Ecto neural progenitor cell (in vitro differentiated cells): ENCODE data around the gene TRIM3.

ENCODE experiments used
- DNase-seq: peaks from one replicate; pipeline ENCODE4 v3.0.0-alpha.2; 2018; ENCODE audit warnings: low spot score

TRIM3 gene

DNA sequence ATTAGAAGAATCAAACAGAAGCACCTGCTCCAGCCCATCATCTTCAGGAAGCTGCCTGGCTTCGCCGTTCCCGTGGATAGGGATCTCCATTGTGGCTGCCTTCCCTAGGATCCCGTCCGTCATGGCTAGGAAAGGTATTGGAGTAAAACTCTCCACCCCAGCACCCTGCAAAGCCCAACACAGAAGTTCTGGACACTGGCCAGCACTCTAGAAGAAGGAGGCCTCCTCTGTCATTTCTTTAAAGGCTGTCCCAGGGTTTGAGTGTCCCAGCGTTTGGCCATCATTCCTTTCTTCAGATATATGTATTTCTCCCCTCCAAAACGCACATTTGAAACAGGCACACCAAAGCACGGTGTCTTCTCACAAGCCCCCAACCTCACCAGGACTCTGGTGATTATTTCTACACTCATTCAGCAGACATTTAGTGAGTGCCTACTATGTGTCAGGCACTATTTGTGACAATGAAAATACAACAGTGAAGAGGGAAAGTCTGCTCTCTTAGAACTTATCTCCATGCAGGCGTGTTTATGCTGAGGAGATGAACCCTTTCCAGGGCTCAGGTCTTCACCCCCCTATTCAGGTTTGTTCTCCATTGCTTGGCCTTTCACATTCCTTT, 6.7 kb upstream of the TRIM3 start:
- DNase-seq: no peak

- no peak for DNase-seq
These were observed 2.8 kb upstream of the TRIM3 start for GRCh38 chr11:6476571-6476970.

GRCh38 chr11:6475936-6476335, 2.2 kb upstream of the TRIM3 start:
- no peak for DNase-seq

DNA sequence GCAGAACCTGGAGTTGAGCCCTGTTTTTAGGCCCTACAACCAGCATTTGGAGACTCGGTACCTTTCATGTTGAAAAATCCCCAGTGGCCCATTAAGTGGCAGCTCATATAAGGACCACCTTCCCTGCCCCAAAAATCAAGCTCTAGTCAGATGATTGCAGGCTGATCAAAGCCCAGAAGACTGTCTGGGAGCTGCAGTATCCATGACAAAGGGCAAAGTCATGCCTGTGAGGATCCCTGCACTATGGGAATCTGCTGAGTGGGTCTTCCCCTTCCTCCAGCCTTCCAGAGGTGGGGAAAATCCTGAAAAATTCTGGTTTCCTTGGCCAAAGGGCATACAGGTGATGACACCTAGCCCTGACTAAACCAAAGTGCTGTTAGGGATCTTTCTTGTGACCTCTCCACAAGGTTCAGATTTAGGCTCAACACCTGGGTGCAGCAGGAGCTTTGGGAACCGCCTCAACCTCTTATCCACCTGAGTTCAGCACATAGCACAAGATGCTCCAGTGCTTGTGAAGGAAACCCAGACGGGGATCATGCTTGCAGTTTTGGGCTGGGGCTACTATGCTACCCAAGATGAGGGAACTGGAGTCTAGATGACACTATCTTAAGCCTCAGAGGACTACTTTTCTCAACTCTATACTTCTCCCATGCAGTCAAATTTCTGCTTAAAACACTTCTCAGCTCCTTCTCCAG, 1.2 kb upstream of the TRIM3 start:
- DNase-seq: no peak

GRCh38 chr11:6474413-6474792, 662 bp upstream of the TRIM3 start:
- no peak for DNase-seq

DNA sequence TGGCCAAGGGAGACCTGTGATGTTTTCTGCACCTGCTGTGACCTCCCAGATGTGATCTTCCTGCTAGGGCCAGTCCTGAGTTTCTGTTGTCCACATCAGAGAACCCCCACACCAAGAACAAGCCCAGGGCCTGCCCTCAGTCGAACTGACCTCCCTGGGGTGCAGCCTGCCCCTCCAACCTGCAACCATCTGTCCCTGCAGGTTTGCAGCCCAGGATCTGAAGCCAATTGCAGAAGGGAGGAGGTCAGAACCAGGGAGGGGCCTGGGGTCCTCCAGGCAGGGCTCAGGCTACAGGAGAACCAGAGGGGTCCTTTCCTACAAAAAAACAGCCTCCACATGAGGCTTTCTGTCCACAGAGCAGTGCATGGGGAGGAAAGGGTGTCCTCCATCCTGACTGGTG, 807 bp downstream of the TRIM3 start:
- peak; percentile 47 for DNase-seq

DNA sequence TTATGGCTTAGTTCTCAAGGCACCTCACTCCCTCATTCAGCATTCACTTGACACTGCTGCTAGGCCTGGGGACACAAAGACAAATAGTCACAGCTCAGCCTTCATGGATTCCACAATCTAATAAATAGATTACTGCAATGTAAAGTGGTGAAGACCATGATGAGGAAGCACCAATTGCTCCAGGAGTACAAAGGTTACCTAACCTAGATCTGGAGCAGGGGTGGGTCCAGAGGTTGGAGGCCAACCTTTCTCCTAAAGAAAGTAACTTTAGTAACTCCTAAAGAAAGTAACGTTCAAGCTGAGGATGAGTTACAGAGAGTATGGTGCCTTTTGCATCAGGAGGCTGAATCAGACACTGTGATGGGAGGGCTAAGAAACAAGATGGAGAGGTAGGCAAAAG, 4.1 kb downstream of the TRIM3 start:
- DNase-seq: no peak

DNA sequence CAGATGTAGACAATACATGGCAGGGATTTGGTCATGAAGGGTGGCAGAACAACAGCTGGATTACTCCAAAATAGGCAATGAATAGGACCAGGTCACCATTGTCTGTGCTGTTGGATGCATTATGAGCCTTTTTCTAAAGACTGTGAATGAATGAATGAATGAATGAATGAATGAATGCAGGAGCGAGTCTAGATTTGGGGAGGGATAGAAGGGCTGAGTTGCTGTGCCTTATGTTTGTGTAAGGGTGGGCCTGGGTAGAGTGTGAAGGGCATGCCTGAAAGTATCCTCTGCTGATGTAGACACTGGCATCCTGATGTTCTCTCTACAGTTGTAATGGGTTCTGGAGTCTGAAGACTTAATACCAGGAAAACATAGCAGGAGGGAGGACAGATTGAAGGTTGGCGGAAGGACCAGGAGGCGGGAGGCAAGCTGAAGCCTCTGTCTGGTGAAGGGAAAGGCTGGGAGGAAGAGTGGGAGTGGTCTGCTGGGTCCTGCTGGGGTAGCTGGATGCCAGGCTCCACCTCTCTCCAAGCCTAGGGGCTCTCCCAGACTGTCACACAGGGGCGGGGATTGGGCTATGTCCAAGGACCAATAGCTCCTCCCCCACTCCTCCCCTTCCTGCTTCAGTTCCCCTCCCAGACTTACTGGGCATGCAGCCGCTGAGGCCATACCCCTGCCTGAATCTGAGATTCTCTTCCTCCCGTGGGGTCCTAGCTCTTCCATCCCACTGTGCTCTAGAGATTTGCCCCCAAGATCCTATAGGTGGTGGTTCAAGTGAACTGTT, 4.8 kb downstream of the TRIM3 start:
- DNase-seq: peak; percentile 92

DNA sequence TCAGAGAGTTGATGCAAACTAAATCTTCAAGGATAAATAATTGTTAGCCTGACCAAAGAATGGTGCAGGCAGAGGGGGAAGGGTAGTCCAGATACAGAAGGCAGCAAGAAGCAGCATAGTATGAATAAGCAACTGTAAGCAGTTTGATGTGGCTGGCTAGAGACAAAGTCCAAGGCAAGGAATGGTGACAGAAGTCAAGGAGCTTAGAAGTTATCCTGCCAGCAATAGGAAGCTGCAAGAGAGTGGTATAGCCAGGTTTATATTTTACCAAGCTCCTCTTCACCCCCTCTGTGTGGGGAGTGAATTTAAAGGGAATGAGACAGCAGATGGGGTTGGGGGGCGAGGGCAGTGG, 14.7 kb downstream of the TRIM3 start:
- no peak for DNase-seq

- no peak for DNase-seq
These were observed 15.2 kb downstream of the TRIM3 start for GRCh38 chr11:6458352-6459098.

- DNase-seq: no peak
These were observed 16.0 kb downstream of the TRIM3 start for GRCh38 chr11:6457581-6458320.

DNA sequence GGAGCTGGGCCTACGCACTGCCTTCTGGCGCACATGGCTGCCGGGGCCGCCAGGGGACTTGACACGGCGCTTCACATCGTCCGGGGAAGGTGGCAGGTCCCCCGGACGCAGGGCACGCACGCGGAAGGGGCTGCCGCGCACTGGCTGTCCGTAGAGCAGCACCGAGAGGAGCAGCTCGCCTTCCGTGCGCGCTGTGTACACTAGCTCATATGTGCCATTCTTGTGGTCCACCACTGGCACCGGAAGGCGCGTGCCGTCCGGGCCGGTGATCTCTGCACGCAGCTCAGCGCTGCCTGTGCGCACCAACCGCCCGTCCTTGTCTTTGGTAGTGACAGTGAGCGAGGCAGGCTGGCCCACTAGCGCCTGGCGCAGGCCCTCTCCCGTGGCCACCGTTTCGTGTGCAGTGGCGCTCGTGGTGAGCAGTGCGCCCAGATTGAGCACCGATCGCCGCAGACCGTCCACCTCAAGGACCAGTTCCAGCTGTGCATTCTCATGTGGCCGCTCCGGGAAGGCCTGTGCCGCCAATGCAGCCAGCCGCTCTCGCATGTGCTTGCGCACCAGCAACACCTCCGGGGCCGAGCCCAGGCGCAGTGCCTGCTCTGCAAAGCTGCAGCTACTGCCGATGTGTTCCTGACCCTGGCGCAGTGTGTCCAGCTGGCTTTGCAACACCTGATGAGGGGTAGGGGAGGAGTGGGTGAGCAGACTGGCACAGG, 17.2 kb downstream of the TRIM3 start:
- no peak for DNase-seq

GRCh38 chr11:6455070-6455469, 18.7 kb downstream of the TRIM3 start:
- no peak for DNase-seq

GRCh38 chr11:6453152-6453551, 20.6 kb downstream of the TRIM3 start:
- DNase-seq: no peak

DNA sequence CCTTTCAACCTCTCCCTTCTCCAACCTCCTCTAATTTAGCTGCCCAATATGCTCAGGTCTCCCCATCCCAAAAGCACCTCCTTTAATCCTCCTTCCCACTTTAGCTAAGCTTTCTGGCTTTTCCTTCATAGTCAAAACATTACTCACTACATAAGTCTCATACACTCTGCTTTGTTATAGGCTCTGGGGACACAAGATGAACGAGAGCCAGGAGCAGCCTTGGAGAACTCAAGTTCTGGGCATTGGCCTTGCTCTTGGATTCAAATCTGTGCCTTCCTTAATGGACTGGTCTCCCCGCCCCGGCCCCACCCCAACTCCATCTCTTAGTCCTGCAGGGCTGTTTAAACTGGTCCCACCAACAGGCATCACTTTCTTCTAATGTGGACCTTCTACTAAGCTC, 21.5 kb downstream of the TRIM3 start:
- DNase-seq: no peak

DNA sequence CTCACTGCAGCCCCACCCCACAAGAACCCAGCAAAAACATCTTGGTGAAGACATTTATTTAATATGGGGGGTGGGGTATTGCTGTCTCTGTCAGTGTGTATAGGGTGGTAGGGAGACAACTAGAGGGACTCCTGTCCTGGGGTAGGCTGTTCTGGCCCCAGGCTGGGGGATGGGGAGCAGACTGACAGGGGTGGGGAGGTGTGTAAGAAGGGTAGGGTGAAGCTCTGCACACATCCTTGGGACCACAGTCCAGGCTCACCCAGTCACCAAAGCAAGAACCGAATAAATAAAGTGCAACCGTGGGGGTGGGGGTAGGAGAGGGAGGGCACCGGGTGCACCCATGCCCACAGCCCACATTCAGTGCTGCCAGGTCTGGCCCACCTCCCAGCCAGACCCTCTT, 25.2 kb downstream of the TRIM3 start:
- no peak for DNase-seq

DNA sequence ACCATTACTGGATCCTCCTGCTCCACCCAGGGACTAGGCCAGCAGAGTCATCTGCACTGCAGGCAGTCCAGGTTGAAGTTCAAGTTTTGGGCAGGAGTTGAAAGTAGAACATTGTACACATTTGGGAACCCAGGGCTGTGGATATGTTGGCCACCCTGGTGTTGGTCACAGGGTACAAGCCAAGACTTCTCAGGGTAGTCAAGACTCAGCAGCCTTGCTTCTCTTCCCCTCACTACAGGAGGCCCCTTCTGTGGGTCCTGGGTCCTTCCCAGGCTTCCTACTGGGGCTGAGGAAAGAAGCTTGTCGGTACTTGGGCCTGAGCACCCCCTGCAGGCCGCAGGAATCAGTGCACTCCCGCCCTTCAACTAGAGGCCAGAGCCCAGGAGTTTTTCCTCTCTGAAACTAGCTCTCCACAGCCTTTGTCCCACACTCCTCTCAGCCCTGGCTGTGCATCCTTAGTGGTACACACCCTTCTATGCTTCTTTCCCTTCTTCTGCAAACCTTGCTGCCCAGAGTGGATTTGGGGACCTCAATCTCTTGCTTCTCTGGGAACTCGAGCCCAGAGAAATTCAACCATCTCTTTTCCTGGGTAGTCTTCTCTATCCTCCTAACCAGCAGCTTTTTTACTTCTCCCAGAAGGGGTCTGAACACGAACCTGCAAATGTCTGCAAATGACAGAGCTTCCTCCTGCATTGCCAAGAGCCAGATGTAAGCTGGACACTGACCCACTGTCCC, 30.3 kb downstream of the TRIM3 start:
- peak; percentile 63 for DNase-seq

DNA sequence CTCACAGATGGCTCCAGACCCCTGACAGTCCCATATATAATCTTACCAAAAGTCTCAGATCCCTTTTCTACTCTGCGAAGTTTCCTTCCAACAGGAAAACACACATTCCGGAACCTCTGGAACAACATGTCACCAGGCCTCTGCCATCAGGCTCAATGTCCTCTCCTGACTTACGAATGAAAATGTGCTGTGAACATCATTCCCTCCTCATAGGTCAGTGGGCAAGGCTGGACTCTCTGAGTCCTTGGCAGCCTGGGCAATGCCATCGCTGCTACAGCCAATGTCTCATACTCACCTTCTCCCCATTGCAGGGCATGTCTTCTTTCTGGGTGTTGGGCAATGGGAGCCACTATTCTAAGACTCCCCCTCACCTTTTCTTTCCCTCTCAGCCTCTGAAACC, 31.3 kb downstream of the TRIM3 start:
- no peak for DNase-seq

- DNase-seq: no peak
These were observed 32.8 kb downstream of the TRIM3 start, which contains the start of gene HPX for GRCh38 chr11:6440906-6441358. HPX (minus strand) TSS chr11:6440987; CDS start chr11:6440963, 24 bp downstream.

- DNase-seq: peak; percentile 64
These were observed 34.7 kb downstream of the TRIM3 start for GRCh38 chr11:6438979-6439571.
